Tibial nerve (tissue), 3 donors: ENCODE measurements around the gene DEGS1.

ENCODE experiments used
- CTCF ChIP-seq, 5 experiments: fragments of 200-600 bp in 3 of 5; fragments of 450-650 bp in 2 of 5; sonication (generic) in 3 of 5; IDR thresholded peaks; one replicate each; pipeline ENCODE4 v1.5.1; 2016 to 2019; ENCODE audit warnings: antibody characterized with exemption in 5 of 5, mild to moderate bottlenecking in 3 of 5, moderate library complexity in 2 of 5
- POLR2A ChIP-seq, 2 donors: fragments of 450-650 bp; IDR thresholded peaks; one replicate each; pipeline ENCODE4 v1.6.1; 2017; ENCODE audit warnings: antibody characterized with exemption in 2 of 2, mild to moderate bottlenecking in 2 of 2, moderate library complexity in 2 of 2

- TF ChIP-seq CTCF (IDR thresholded peaks at IDR 0.05) (no peak), POLR2A (IDR thresholded peaks at IDR 0.05) (no peak)
Observed at GRCh38 chr1:224192082-224192788, 9.2 kb downstream of the DEGS1 start.
